Pons (tissue), 1 donor: ENCODE data around the gene CIRBP.
"Not testable (repeated sequence)": the region's sequence is repeated elsewhere in the genome, so short reads cannot be mapped to it uniquely, and the experiment has no call there.

Experiments used
- DNase-seq: peaks from one replicate; pipeline ENCODE4 v3.0.0-alpha.2; 2016; ENCODE audit warnings: low spot score

The CIRBP gene

DNA sequence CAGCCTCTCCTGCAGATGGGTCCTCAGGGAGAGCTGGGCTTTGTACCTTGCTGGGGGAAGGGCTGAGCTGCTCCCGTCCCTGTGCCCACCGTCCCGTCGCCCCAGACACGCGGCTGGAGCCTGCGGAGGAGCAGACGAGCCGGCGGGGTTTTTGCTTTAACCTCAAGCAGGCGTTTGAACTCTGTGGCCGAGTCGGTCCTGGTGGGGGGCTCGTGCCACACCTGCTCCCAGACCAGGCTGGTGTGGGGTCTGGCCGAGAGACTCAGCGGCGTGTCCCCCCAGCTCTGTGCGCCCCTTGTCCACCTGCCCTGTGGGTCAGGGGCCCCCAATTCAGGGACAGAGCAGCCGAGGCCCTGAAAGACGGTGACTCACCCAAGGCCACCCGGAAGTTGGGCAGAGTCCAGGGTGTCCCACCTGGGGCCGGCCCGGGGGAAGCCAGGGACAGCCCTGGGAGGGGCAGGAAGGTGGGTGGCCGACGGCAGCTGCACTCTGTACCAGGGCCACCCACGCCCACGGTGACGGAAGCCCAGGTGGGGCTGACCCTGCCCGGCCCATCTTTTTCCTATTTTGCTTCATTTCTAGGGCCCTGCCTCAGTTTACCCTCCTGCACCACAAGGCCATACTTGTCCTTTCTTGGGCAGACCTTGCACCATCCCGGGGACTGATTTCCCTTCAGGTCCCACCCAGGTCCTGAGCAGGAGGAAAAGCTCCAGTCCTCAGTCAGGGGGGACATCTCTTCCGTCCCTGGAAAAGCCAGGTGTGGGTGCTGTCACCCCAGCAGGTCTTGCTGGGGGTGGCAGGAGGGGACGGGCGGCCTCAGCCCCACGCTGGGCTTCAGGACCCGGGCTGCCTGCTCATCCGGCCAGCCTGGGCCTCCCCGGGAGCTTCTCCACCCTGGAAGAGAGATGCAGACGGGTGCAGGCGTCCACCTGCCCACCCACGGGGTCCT is 21.8 kb downstream of the CIRBP start:
- no peak for DNase-seq

- DNase-seq: no peak
Observed at GRCh38 chr19:1291761-1292418, 22.8 kb downstream of the CIRBP start.

GRCh38 chr19:1292419-1293151 is 23.5 kb downstream of the CIRBP start:
- DNase-seq: no peak

DNA sequence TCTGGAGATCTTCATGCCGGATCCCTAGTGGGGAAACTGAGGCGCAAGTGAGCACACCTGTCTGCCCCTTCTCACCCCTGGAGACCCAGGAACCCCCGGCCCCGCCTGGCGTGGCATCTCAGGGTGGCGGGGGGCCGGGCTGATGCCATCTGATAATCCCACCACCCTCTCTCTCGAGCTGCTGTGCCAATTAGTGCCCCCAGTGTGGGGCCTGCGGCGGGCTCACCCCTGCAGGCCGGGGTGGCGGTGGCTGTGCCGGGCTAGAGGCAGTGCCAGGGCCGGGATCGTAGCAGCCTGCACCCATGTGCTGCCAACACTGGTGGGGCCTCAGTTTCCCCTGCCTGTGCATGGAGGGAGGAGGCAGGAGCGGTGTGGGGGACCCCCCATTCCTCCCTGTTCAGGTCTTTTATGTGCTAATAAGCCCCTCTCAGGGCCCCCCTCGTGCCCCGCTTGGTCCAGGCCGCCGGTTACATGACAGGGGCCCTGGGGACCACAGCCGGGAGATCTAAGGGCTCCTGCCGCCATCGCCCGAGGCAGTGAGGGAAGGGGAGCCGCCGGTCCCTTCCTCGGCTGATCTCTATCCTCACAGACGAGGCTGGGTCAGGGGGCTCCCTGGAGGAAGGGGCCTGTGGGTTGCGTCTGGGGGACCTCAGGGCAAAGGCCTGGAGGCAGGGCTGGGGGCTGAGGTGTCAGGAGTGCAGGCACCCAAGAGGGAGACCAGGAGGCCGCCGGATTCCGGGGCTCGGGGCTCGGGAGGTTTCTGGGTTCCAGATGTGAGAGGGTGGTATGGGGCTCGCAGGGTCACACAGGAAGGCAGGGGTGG is 24.9 kb downstream of the CIRBP start:
- no peak for DNase-seq

DNA sequence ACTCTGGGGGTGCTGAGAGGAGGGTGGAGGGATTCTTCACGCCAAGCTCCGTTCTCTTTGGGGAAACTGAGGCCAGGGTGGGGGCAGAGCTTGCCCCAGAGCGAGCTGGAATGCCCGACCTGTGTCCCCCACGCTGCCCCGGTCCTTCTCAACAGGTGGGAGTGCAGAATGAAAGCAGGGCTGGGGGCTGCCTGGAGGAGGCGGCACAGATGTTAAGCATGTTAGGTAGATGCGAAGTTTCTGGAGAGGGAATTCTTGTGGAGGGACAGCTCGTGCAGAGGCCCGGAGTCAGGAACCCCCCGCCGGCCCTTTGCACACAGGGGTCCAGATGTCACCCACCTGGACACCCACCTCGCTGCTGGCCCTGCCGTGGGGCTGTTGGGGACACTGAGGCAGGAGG is 25.6 kb downstream of the CIRBP start:
- no peak for DNase-seq

- no peak for DNase-seq
Observed at GRCh38 chr19:1295169-1296012, 26.3 kb downstream of the CIRBP start.

DNA sequence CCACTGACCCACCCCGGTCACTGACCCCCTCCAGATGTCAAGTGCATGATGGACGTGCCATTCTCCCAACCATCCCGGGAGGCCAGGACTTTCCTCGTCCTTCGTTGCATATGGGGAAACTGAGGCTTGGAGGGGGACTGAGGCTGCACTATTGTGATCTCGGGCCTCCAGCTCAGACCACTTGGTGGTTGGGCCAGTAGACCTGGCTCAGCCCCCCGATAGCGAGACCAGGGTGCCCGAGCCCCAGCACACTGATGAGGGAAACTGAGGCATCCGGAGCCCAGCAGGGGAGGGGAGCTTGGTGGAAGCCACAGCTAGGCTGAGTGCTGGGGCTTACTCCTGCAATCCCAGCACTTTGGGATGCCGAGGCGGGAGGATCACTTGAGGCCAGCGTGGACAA is 26.9 kb downstream of the CIRBP start:
- DNase-seq: no peak

- no peak for DNase-seq
Observed at GRCh38 chr19:1296575-1297271, 27.6 kb downstream of the CIRBP start.

GRCh38 chr19:1298235-1298634 is 29.1 kb downstream of the CIRBP start:
- no peak for DNase-seq

DNA sequence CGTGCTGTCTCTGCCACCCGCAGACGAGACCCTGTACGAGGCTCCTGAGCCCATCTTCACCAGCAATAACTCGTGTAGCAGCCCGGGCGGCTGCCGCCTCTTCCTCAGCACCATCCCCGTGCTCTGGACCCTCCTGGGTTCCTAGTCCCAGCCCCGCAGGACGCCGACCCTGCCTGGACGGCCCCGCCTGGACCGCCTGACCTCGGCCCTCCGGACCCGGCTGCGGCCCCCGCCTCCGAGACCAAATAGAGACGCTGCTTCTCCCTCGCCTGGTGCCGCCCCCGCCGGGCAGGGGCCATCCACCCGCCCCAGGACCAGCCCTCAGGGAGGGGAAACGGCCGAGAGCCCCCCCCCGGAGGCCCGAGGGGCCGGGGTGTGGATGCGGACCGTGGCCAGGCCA is 30.7 kb downstream of the CIRBP start:
- no peak for DNase-seq

DNA sequence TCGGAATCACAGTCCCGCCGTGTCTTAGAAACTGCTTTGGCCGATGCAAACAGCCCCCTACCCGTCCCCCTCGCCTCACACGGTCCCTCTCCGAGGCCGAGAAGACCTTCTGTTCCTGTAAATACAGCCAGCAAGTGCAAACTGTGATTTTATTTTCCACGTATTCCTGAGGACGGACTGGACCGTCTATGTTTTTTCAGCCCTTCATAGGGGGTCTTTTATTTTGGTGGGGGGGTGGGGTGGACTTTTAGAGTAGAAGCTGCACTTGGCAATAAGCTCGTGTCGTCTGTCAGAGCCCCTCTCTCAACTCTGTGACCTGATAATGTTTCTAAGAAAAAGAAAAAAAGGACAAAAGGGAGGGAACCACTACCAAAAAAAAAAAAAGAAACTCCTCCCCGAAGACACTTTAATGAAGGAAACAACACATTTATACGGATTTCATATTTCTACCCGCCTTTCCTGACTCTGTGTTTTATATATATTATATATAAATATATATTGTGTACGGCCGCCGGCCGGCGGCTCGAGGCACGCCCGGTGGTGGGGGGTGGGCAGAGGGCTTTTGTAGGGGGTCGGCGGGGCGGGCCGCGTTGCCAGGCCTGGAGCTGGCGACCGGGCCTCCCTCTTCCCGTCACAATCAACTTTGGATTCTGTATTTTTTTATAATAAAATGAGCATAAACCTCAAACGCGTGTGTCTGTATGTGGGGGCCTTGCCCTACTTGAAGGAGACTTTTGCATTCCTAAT is 31.8 kb downstream of the CIRBP start:
- no peak for DNase-seq

DNA sequence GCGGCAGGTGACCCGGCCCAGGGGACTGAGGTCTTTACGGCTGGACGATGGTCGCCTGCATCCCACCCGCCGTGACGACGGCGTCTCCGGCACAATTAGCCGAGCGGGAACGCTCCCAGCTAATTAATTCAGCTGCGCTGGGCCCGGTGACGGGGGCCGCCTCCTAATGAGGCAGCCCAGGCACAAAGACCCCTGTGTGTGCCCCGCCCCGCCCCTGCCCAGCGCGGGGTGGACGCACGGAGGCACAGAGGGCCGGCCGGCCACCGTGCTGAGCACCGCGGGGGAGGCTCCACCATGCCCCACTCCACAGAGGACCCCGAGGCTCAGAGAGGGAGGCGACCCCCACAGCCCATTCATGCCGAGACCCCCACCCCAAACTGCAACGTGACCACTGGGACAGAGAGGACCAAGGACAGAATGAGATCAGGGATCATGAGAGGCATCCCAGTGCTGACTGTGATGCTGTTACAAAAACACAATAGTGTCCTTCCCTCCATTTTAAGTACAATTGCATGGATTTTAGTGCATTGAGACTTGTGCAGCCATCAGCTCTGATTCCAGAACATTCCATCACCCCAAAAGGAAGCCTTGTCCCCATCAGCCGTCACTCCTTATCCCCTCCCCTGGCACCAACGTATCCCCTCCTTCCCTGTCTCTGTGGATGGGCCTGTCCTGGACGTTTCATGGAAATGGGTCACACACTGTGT is 33.6 kb downstream of the CIRBP start:
- DNase-seq: peak; percentile 71

DNA sequence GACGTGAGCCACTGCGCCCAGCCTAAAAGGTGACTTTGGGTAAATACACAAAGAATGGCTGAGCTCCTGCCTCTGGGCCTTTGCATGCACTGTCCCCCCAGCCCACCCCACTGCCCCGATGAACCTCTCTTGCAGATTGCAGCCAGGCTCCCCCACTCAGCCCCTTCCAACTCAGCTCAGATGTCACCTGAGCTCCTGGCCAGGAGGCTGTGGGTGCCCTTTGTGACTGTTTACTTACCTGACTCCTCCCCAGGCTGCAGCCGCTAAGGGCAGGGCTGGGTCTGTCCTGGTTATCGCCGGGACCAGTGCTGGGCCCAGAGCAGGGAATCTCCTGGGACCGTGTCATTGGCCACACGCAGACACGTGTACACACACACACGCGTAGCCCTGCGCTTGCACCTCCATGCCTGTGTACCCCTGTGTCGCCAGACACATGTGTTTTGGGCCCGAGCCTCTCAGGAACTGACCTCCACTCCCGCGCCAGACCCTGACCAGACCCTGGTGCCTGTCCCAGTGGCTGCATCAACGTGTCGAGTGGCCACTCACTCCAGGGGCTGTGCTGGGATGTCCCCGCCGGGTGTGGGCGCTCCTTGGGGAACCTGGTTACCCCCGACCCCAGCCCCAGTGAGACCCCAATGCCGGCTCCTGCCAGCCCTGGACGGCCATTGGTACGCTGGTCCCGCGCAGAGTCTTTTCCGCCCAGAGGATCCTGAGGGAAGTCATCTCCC is 35.2 kb downstream of the CIRBP start:
- no peak for DNase-seq

DNA sequence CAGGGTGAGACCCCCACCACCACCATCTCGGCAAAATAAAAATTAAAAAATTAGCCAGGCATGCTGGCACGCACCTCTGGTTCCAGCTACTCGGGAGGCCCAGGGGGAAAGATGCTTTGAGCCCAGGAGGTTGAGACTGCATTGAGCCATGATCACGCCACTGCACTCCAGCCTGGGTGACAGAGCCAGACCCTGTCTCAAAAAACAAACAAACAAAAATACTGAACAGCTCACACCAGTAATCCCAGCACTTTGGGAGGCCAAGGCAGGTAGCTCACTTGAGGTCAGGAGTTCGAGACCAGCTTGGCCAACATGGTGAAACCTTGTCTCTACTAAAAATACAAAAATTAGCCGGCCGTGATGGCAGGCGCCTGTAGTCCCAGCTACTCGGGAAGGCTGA is 36.2 kb downstream of the CIRBP start:
- DNase-seq: not testable (repeated sequence)

DNA sequence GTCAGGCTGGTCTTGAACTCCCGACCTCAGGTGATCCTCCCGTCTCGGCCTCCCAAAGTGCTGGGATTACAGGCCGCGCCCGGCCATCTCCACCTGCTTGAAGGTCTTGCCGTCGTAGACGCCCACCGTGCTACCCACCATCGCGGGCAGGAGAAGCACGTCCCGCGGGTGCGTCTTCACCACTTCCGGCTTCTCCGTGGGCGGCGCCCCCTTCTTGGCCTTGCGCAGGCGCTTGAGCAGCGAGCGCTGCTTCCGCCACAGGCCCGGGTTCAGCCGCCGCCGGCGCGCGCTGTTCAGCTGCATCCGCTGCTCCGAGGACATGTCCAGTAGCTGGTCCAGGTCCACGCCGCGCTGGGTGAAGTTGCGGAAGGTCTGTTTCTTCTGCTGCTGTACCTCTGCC is 38.2 kb downstream of the CIRBP start:
- no peak for DNase-seq

- DNase-seq: no peak
Observed at GRCh38 chr19:1307755-1308303, 38.7 kb downstream of the CIRBP start.

GRCh38 chr19:1308718-1309117 is 39.6 kb downstream of the CIRBP start:
- no peak for DNase-seq
